GM12878 (cell line): ENCODE data around the gene ANKRD45. TPM values are rescaled to one million over a fixed set of nuclear protein-coding genes. Genes with fewer than 3 reads are reported as not detected.

Experiments
- EP300 ChIP-seq, 2 experiments: fragments of 150-350 bp in 1 of 2; IDR thresholded peaks; 2 replicates each; pipeline ENCODE4 v1.6.1; 2011 to 2012; ENCODE audit warnings: low read depth in 2 of 2, low read length in 2 of 2, borderline replicate concordance in 1 of 2, improper control_type of control experiment in 1 of 2, inconsistent platforms in 1 of 2; ENCODE audit not compliant: control insufficient read depth in 1 of 2
- ESRRA ChIP-seq: IDR thresholded peaks from 2 replicates; pipeline ENCODE4 v1.6.1; 2012; ENCODE audit warnings: mild to moderate bottlenecking, low read length, improper control_type of control experiment
- JUNB ChIP-seq: IDR thresholded peaks from 2 replicates; pipeline ENCODE4 v1.6.1; 2016; ENCODE audit warnings: antibody characterized with exemption, mild to moderate bottlenecking
- KDM1A ChIP-seq: fragments of 200-600 bp; sonication (generic); IDR thresholded peaks from 2 replicates; pipeline ENCODE4 v1.6.1; 2016; ENCODE audit warnings: borderline replicate concordance
- NFIC ChIP-seq: IDR thresholded peaks from 2 replicates; pipeline ENCODE4 v1.6.1; 2012; ENCODE audit warnings: low read depth, mild to moderate bottlenecking, inconsistent platforms, low read length, moderate library complexity
- POLR2A ChIP-seq: IDR thresholded peaks from 2 replicates; pipeline ENCODE4 v1.6.1; 2011; ENCODE audit warnings: low read depth, mild to moderate bottlenecking, low read length
- RAD51 ChIP-seq: fragments of 450-650 bp; IDR thresholded peaks from 2 replicates; pipeline ENCODE4 v1.6.1; 2016; ENCODE audit warnings: moderate library complexity, mild to moderate bottlenecking, inconsistent platforms
- ZNF592 ChIP-seq: fragments of 450-650 bp; IDR thresholded peaks from 2 replicates; pipeline ENCODE4 v1.6.1; 2017; ENCODE audit warnings: mild to moderate bottlenecking, moderate library complexity
- polyA plus RNA-seq, 11 experiments: library from polyadenylated mRNA; depleted of rRNA in 4 of 11; unstranded in 6 of 11; stranded (reverse) in 5 of 11; fragments of >200 nt; fragmentation: Nextera tagmentation in 4 of 11; fragmentation: Illumina TruSeq in 1 of 11; extraction: Ambion mirVana in 4 of 11; extraction: Trizol in 1 of 11; gene quantifications; 1 replicate in 1 of 11; 2 replicates in 10 of 11; pipeline versions ENCODE4 v1.2.1 to v1.2.3, GENCODE V29; 2011 to 2016; ENCODE audit warnings: inconsistent platforms in 2 of 11, missing spikeins in 2 of 11, low read depth in 1 of 11
- total RNA-seq, 4 experiments: library from RNA; depleted of rRNA in 3 of 4; stranded (reverse); fragments of >200 nt in 3 of 4; fragmentation: Illumina TruSeq in 1 of 4; extraction: Trizol in 1 of 4; gene quantifications; 2 replicates each; pipeline versions ENCODE4 v1.2.1 to v1.2.3, GENCODE V29; 2013 to 2021
- TF ChIP-seq, protein P1 (sequence below): fragments of 450-650 bp; IDR thresholded peaks from 2 replicates; pipeline ENCODE4 v1.6.1; 2017; ENCODE audit warnings: borderline replicate concordance
- TF ChIP-seq, protein P2 (sequence below): IDR thresholded peaks from 2 replicates; pipeline ENCODE4 v1.6.1; 2012; ENCODE audit warnings: improper control_type of control experiment, low read depth, low read length; ENCODE audit not compliant: insufficient replicate concordance

ANKRD45 gene
- total and polyA plus RNA-seq, 10 of the 15 experiments (the other 5 are each of a cell fraction or from before 2014, with no cell fraction given): 0.04 to 0.15 (median 0.13) TPM; not detected in 5

- no peak for TF ChIP-seq ZNF592
- TF ChIP-seq NFIC: no peak
- TF ChIP-seq, protein P1, sequence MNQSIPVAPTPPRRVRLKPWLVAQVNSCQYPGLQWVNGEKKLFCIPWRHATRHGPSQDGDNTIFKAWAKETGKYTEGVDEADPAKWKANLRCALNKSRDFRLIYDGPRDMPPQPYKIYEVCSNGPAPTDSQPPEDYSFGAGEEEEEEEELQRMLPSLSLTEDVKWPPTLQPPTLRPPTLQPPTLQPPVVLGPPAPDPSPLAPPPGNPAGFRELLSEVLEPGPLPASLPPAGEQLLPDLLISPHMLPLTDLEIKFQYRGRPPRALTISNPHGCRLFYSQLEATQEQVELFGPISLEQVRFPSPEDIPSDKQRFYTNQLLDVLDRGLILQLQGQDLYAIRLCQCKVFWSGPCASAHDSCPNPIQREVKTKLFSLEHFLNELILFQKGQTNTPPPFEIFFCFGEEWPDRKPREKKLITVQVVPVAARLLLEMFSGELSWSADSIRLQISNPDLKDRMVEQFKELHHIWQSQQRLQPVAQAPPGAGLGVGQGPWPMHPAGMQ: no peak
- no peak for TF ChIP-seq POLR2A
- TF ChIP-seq RAD51: no peak
- TF ChIP-seq ESRRA: no peak
- TF ChIP-seq JUNB: no peak
- no peak for TF ChIP-seq KDM1A
- TF ChIP-seq, protein P2, sequence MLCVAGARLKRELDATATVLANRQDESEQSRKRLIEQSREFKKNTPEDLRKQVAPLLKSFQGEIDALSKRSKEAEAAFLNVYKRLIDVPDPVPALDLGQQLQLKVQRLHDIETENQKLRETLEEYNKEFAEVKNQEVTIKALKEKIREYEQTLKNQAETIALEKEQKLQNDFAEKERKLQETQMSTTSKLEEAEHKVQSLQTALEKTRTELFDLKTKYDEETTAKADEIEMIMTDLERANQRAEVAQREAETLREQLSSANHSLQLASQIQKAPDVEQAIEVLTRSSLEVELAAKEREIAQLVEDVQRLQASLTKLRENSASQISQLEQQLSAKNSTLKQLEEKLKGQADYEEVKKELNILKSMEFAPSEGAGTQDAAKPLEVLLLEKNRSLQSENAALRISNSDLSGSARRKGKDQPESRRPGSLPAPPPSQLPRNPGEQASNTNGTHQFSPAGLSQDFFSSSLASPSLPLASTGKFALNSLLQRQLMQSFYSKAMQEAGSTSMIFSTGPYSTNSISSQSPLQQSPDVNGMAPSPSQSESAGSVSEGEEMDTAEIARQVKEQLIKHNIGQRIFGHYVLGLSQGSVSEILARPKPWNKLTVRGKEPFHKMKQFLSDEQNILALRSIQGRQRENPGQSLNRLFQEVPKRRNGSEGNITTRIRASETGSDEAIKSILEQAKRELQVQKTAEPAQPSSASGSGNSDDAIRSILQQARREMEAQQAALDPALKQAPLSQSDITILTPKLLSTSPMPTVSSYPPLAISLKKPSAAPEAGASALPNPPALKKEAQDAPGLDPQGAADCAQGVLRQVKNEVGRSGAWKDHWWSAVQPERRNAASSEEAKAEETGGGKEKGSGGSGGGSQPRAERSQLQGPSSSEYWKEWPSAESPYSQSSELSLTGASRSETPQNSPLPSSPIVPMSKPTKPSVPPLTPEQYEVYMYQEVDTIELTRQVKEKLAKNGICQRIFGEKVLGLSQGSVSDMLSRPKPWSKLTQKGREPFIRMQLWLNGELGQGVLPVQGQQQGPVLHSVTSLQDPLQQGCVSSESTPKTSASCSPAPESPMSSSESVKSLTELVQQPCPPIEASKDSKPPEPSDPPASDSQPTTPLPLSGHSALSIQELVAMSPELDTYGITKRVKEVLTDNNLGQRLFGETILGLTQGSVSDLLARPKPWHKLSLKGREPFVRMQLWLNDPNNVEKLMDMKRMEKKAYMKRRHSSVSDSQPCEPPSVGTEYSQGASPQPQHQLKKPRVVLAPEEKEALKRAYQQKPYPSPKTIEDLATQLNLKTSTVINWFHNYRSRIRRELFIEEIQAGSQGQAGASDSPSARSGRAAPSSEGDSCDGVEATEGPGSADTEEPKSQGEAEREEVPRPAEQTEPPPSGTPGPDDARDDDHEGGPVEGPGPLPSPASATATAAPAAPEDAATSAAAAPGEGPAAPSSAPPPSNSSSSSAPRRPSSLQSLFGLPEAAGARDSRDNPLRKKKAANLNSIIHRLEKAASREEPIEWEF: no peak
- no peak for TF ChIP-seq EP300 (IDR thresholded peaks at IDR 0.05; ENCODE audit: borderline replicate concordance in 1 of 2, control insufficient read depth in 1 of 2, low read depth in 2 of 2, low read length in 2 of 2)
Observed at GRCh38 chr1:173714441-173714758, 44.7 kb upstream of the ANKRD45 start (continued).
